Measurements from ENCODE around the gene DSCAML1. TPM values are rescaled to one million over a fixed set of nuclear protein-coding genes. Genes with fewer than 3 reads are reported as not detected.

DSCAML1 gene
- total and polyA plus RNA-seq, 5 donors from 2014 or later, result 0.08 to 1.6 (median 0.30) TPM; not detected in 1

GRCh38 chr11:117677729-117678310 lies 119.2 kb downstream of the DSCAML1 start:
- no peaks in the 10 kb centered on the region for H3K27me3 ChIP-seq (ENCODE audit: control insufficient read depth, insufficient read depth, low read length)
- H3K4me1 ChIP-seq (ENCODE audit: control insufficient read depth, insufficient read depth, low read length, poor library complexity, severe bottlenecking), result no peaks in the 10 kb centered on the region
- H3K27ac ChIP-seq (ENCODE audit: insufficient read depth, low read length, poor library complexity, severe bottlenecking), result no peak overlapping the region
- Mint-ChIP-seq H3K4me1 (peaks cover 4 to 8% (median 6%) of the 10 kb centered on the region in 4 donors), H3K27ac (no peak overlapping the region), H3K27me3 (peaks cover 14% of the 10 kb centered on the region), H3K9me3 (no peaks in the 10 kb centered on the region), H3K36me3 (no peaks in the 10 kb centered on the region), H3K4me3 (no peak overlapping the region)
- DNase-seq (no peak), ATAC-seq (ENCODE audit: low read depth in 2 of 2) (no peak)
- no peaks in the 10 kb centered on the region for H3K9me3 ChIP-seq (ENCODE audit: control insufficient read depth in 2 of 2, low read length in 2 of 2)
- H3K4me3 ChIP-seq (ENCODE audit: low read depth, low read length), result no peak overlapping the region
- H3K36me3 ChIP-seq (ENCODE audit: control insufficient read depth, insufficient read depth, low read length), result no peaks in the 10 kb centered on the region

DNA sequence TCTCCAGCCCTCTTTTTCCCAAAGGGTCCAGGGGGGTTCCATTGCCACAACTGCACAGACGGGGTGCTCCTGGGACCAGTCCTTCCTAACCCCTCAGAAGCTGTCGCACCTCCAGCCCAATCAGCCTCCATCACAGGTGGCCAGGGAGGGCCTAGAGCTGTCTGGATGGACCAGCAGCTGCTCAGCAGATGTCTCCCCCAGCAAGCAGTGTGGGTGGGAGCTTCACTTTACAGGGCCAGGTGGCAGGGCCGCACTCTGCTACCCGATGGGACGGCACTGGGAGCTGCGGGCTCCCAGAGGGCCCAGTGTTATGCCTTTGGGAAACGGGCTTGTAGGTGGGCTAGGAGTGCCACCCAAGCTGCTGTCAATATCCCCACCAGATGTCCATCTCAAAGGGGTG lies 120.5 kb downstream of the DSCAML1 start:
- ATAC-seq (ENCODE audit: low read depth in 2 of 2), result no peak
- no peak for DNase-seq
- Histone ChIP-seq H3K27me3 (ENCODE audit: control insufficient read depth, insufficient read depth, low read length) (no peaks in the 10 kb centered on the region), H3K4me3 (ENCODE audit: low read depth, low read length) (no peak overlapping the region), H3K4me1 (ENCODE audit: control insufficient read depth, insufficient read depth, low read length, poor library complexity, severe bottlenecking) (no peaks in the 10 kb centered on the region), H3K9me3 (ENCODE audit: control insufficient read depth in 2 of 2, low read length in 2 of 2) (no peaks in the 10 kb centered on the region), H3K27ac (ENCODE audit: insufficient read depth, low read length, poor library complexity, severe bottlenecking) (no peak overlapping the region), H3K36me3 (ENCODE audit: control insufficient read depth, insufficient read depth, low read length) (no peaks in the 10 kb centered on the region)
- no peak overlapping the region for H3K4me3 Mint-ChIP-seq
- no peak overlapping the region for H3K27ac Mint-ChIP-seq
- H3K4me1 Mint-ChIP-seq, result peaks cover 4 to 11% (median 6%) of the 10 kb centered on the region in 4 donors
- H3K36me3 Mint-ChIP-seq, result no peaks in the 10 kb centered on the region
- H3K27me3 Mint-ChIP-seq, result peaks cover 17% of the 10 kb centered on the region
- H3K9me3 Mint-ChIP-seq, result no peaks in the 10 kb centered on the region

DNA sequence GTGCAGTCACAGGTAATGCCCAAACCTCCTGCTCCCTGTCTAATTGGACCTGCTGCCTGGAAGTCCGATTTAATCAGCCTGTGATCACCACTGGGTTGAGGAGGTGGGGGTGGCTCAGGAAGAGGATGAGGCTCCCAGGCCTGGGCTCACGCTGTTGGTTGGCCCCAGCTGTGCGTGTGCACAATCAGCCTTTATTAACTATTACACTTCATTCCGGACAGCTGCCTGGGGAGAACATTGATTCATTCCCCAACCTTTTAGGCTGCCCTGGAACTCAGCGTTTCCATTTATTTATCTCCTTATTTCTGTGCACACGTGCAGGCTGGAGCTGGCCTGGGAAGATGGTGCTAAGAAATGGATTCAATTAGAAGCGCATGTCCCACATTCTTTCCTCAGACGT lies 123.4 kb downstream of the DSCAML1 start:
- H3K36me3 ChIP-seq (ENCODE audit: control insufficient read depth, insufficient read depth, low read length), result no peaks in the 10 kb centered on the region
- no peaks in the 10 kb centered on the region for H3K36me3 Mint-ChIP-seq
- peaks cover 20% of the 10 kb centered on the region for H3K27me3 Mint-ChIP-seq
- no peak overlapping the region for H3K4me3 Mint-ChIP-seq
- no peak overlapping the region for H3K4me3 ChIP-seq (ENCODE audit: low read depth, low read length)
- no peaks in the 10 kb centered on the region for H3K9me3 ChIP-seq (ENCODE audit: control insufficient read depth in 2 of 2, low read length in 2 of 2)
- peaks cover 4 to 11% (median 6%) of the 10 kb centered on the region in 4 donors for H3K4me1 Mint-ChIP-seq
- H3K27ac Mint-ChIP-seq, result no peak overlapping the region
- DNase-seq, result no peak
- no peaks in the 10 kb centered on the region for H3K27me3 ChIP-seq (ENCODE audit: control insufficient read depth, insufficient read depth, low read length)
- no peak overlapping the region for H3K27ac ChIP-seq (ENCODE audit: insufficient read depth, low read length, poor library complexity, severe bottlenecking)
- no peaks in the 10 kb centered on the region for H3K4me1 ChIP-seq (ENCODE audit: control insufficient read depth, insufficient read depth, low read length, poor library complexity, severe bottlenecking)
- no peak for ATAC-seq (ENCODE audit: low read depth in 2 of 2)
- no peaks in the 10 kb centered on the region for H3K9me3 Mint-ChIP-seq

DNA sequence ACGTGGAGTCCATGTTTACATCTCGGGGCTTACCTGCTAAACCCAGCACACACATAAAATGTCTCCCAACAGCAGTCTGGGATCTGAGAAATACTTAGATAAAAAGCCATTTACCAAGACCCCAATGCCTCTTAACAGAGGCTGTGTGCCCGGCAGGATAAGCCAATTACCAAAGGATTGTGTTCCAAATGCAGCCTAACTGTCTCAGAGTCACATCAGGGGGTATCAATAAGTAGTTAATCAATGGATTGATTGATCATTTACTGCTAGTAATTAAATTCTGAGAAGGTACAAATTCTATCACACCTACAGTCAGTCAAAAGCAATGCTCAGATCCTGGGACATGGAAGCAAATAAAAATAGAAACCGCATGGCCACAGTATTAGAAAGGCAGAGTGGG lies 125.6 kb downstream of the DSCAML1 start:
- no peak for DNase-seq
- Histone ChIP-seq H3K4me3 (ENCODE audit: low read depth, low read length) (no peak overlapping the region), H3K4me1 (ENCODE audit: control insufficient read depth, insufficient read depth, low read length, poor library complexity, severe bottlenecking) (no peaks in the 10 kb centered on the region), H3K27ac (ENCODE audit: insufficient read depth, low read length, poor library complexity, severe bottlenecking) (no peak overlapping the region), H3K36me3 (ENCODE audit: control insufficient read depth, insufficient read depth, low read length) (no peaks in the 10 kb centered on the region), H3K9me3 (ENCODE audit: control insufficient read depth in 2 of 2, low read length in 2 of 2) (no peaks in the 10 kb centered on the region), H3K27me3 (ENCODE audit: control insufficient read depth, insufficient read depth, low read length) (no peaks in the 10 kb centered on the region)
- Mint-ChIP-seq H3K27me3 (peaks cover 16% of the 10 kb centered on the region), H3K36me3 (no peaks in the 10 kb centered on the region), H3K9me3 (no peaks in the 10 kb centered on the region), H3K4me1 (peaks cover 4 to 11% (median 5%) of the 10 kb centered on the region in 4 donors), H3K4me3 (peak overlapping the region in 1 of 4 donors; percentile 43), H3K27ac (peak overlapping the region in 1 of 3 donors; percentile 66)
- no peak for ATAC-seq (ENCODE audit: low read depth in 2 of 2)

DNA sequence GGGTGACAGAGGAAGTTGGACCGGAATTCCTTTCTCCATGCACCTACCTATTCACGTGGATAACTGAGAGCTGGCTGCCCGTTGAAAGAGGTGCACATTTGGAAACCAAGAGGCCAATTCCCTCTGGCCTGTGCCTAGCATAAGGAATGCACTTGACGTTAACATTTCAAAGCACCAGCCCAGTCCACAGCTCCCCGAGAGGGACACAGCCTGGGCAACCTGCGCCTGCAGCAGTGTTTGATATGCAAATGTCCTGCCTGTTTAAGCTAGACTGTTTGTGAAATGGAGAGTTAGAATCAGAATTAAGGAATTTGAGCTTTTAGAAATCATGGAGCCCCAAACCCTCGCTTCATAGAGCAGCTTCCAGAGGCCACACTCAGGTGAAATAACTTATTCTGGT lies 126.1 kb downstream of the DSCAML1 start:
- Histone ChIP-seq H3K36me3 (ENCODE audit: control insufficient read depth, insufficient read depth, low read length) (no peaks in the 10 kb centered on the region), H3K27me3 (ENCODE audit: control insufficient read depth, insufficient read depth, low read length) (no peaks in the 10 kb centered on the region), H3K9me3 (ENCODE audit: control insufficient read depth in 2 of 2, low read length in 2 of 2) (no peaks in the 10 kb centered on the region), H3K4me3 (ENCODE audit: low read depth, low read length) (no peak overlapping the region), H3K4me1 (ENCODE audit: control insufficient read depth, insufficient read depth, low read length, poor library complexity, severe bottlenecking) (no peaks in the 10 kb centered on the region), H3K27ac (ENCODE audit: insufficient read depth, low read length, poor library complexity, severe bottlenecking) (no peak overlapping the region)
- H3K9me3 Mint-ChIP-seq, result no peaks in the 10 kb centered on the region
- ATAC-seq (ENCODE audit: low read depth in 2 of 2), result no peak
- DNase-seq, result no peak
- H3K4me3 Mint-ChIP-seq, result no peak overlapping the region
- peaks cover 2 to 8% (median 2%) of the 10 kb centered on the region in 4 donors for H3K4me1 Mint-ChIP-seq
- no peaks in the 10 kb centered on the region for H3K36me3 Mint-ChIP-seq
- no peak overlapping the region for H3K27ac Mint-ChIP-seq
- peaks cover 13% of the 10 kb centered on the region for H3K27me3 Mint-ChIP-seq

- Histone ChIP-seq H3K36me3 (ENCODE audit: control insufficient read depth, insufficient read depth, low read length) (no peaks in the 10 kb centered on the region), H3K4me1 (ENCODE audit: control insufficient read depth, insufficient read depth, low read length, poor library complexity, severe bottlenecking) (no peaks in the 10 kb centered on the region), H3K4me3 (ENCODE audit: low read depth, low read length) (no peak overlapping the region), H3K27me3 (ENCODE audit: control insufficient read depth, insufficient read depth, low read length) (no peaks in the 10 kb centered on the region), H3K9me3 (ENCODE audit: control insufficient read depth in 2 of 2, low read length in 2 of 2) (no peaks in the 10 kb centered on the region), H3K27ac (ENCODE audit: insufficient read depth, low read length, poor library complexity, severe bottlenecking) (no peak overlapping the region)
- Mint-ChIP-seq H3K27ac (no peak overlapping the region), H3K9me3 (no peaks in the 10 kb centered on the region), H3K27me3 (peaks cover 11% of the 10 kb centered on the region), H3K4me3 (no peak overlapping the region), H3K36me3 (no peaks in the 10 kb centered on the region), H3K4me1 (peaks cover 0 to 5% (median 0%) of the 10 kb centered on the region in 4 donors)
- ATAC-seq (ENCODE audit: low read depth in 2 of 2) (no peak), DNase-seq (no peak)
These were observed 126.6 kb downstream of the DSCAML1 start for GRCh38 chr11:117670443-117670842.

DNA sequence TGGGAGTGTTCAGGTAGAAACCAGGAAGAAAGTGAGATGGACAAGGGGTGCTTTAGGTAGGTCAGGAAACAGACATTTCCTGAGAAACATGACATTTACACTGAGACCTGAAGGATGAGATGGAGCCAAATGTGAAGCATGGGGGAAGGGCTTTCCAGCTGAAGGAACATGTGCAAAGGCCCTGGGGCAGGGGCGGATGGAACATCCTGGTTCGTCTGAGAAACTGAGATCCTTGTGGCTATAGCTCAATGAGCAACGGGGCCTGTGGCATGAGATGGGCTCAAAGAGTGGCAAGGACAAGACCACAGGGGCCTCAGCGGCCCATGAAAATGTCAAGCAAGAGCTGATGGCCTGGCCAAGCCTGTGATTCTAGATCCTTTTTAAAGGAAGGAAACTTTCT lies 127.4 kb downstream of the DSCAML1 start:
- ATAC-seq (ENCODE audit: low read depth in 2 of 2) (no peak), DNase-seq (no peak)
- H3K4me3 Mint-ChIP-seq, result no peak overlapping the region
- H3K27me3 Mint-ChIP-seq, result peaks cover 11% of the 10 kb centered on the region
- Histone ChIP-seq H3K4me1 (ENCODE audit: control insufficient read depth, insufficient read depth, low read length, poor library complexity, severe bottlenecking) (no peaks in the 10 kb centered on the region), H3K4me3 (ENCODE audit: low read depth, low read length) (no peak overlapping the region), H3K27me3 (ENCODE audit: control insufficient read depth, insufficient read depth, low read length) (no peaks in the 10 kb centered on the region), H3K9me3 (ENCODE audit: control insufficient read depth in 2 of 2, low read length in 2 of 2) (no peaks in the 10 kb centered on the region), H3K27ac (ENCODE audit: insufficient read depth, low read length, poor library complexity, severe bottlenecking) (no peak overlapping the region), H3K36me3 (ENCODE audit: control insufficient read depth, insufficient read depth, low read length) (no peaks in the 10 kb centered on the region)
- peaks cover 0 to 5% (median 2%) of the 10 kb centered on the region in 4 donors for H3K4me1 Mint-ChIP-seq
- H3K9me3 Mint-ChIP-seq, result no peaks in the 10 kb centered on the region
- H3K27ac Mint-ChIP-seq, result no peak overlapping the region
- no peaks in the 10 kb centered on the region for H3K36me3 Mint-ChIP-seq

DNA sequence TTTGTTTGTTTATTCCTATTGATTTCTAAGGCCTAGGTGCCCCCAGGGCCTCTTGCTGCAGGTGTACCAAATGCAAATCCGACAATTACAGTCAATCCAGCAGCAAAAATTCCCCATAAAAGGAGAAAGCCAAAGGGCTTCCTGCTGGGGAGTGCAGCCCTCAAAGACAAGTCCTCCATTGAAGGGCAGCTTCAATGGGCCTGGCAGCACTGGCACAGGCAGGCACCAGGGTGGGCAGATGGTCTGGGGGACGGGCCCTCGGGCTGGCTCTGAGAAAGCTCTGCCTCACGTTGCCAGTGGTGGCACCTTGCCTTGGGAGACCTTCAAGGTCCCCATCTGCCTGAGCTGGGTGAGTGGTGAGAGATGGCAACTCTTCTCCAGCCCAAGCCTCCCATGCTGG lies 128.0 kb downstream of the DSCAML1 start:
- DNase-seq, result no peak
- no peak overlapping the region for H3K4me3 Mint-ChIP-seq

More for the DNA sequence above, 128.0 kb downstream of the DSCAML1 start:
- Mint-ChIP-seq H3K36me3 (no peaks in the 10 kb centered on the region), H3K4me1 (peaks cover 0 to 5% (median 2%) of the 10 kb centered on the region in 4 donors), H3K27ac (no peak overlapping the region), H3K9me3 (no peaks in the 10 kb centered on the region), H3K27me3 (peaks cover 11% of the 10 kb centered on the region)
- Histone ChIP-seq H3K36me3 (ENCODE audit: control insufficient read depth, insufficient read depth, low read length) (no peaks in the 10 kb centered on the region), H3K27me3 (ENCODE audit: control insufficient read depth, insufficient read depth, low read length) (no peaks in the 10 kb centered on the region), H3K27ac (ENCODE audit: insufficient read depth, low read length, poor library complexity, severe bottlenecking) (no peak overlapping the region), H3K4me3 (ENCODE audit: low read depth, low read length) (no peak overlapping the region), H3K4me1 (ENCODE audit: control insufficient read depth, insufficient read depth, low read length, poor library complexity, severe bottlenecking) (no peaks in the 10 kb centered on the region), H3K9me3 (ENCODE audit: control insufficient read depth in 2 of 2, low read length in 2 of 2) (no peaks in the 10 kb centered on the region)
- ATAC-seq (ENCODE audit: low read depth in 2 of 2), result no peak
